Right ventricle myocardium superior (tissue), 1 donor: ENCODE data around the gene SNAPC4. TPM values are rescaled to one million over a fixed set of nuclear protein-coding genes. Genes with fewer than 3 reads are reported as not detected.
"Not testable (repeated sequence)": the region's sequence is repeated elsewhere in the genome, so short reads cannot be mapped to it uniquely, and the experiment has no call there.

ENCODE experiments used
- ATAC-seq: fragments of 200-7000 bp; cut with Tn5 transposase; one replicate; pipeline ENCODE4 v1.9.1; 2020; ENCODE audit warnings: mild to moderate bottlenecking; ENCODE audit not compliant: poor library complexity
- DNase-seq: peaks from one replicate; pipeline ENCODE4 v3.0.0-alpha.2; 2020
- intact Hi-C: fragments of 100-400 bp; cut with DNase I; formaldehyde crosslinking; loops from one replicate; pipeline ENCODE4 v1.11.2; 2022
- total RNA-seq: library from RNA; stranded (reverse); fragmentation: NEBNext Ultra II Directional; extraction: Animal tissue kit (Norgen Biotek cat#: 25700); gene quantifications from one replicate; pipeline ENCODE4 v1.2.1, GENCODE V29; 2021
- donor health status: DM: no; HTN: yes; CAD: no; lungs with severe emphysema.

The SNAPC4 gene
- total RNA-seq, 1 donor from 2014 or later = 3.3 TPM

- no peak for DNase-seq
- intact Hi-C loops = no loop called here
- peak; percentile 4 for ATAC-seq
Observed at GRCh38 chr9:136352682-136353081, 47.3 kb downstream of the SNAPC4 start.

GRCh38 chr9:136351868-136352267 lies 48.1 kb downstream of the SNAPC4 start:
- DNase-seq, ATAC-seq, intact Hi-C loops: not testable (repeated sequence)

DNA sequence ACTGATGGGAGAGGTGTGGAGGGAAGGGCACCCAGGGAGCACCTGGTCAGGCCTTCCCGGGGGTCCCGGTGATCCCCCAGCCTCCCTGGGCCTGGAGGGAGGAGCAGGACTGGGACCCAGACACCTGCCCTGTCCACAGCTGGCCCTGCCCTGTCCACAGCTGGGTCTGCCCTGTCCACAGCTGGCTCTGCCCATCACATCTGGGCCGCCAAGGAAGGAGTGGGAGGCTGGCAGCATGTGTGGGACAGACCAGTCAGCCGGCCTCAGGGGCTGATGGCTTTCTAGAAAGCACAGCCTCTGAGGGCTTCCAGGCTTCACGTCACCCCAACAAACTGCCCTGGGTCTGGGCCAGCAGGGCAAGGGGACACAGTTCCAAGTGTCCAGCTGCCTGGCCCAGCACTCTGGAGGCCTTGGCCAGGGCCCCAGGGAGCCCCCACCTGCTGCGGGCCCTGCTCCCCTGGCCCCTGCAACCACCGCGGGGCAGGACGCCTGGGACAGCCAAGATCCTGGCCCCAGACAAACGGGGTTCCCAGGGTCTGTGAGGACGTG lies 48.6 kb downstream of the SNAPC4 start:
- intact Hi-C loops = no loop called here
- DNase-seq (no peak), ATAC-seq (no peak)

Other genes with a start within 250 kb of the SNAPC4 start
- gene LHX3, start 195.0 kb downstream of the SNAPC4 start, total RNA-seq = not detected
- gene QSOX2, start 154.4 kb downstream of the SNAPC4 start, total RNA-seq = 7.7 TPM
- gene CCDC187, start 96.1 kb downstream of the SNAPC4 start, total RNA-seq = not detected
- gene GPSM1, start 72.6 kb downstream of the SNAPC4 start, total RNA-seq = 50.3 TPM
- 39.9 TPM for gene DNLZ, start 36.4 kb downstream of the SNAPC4 start, total RNA-seq
- 0.78 TPM for gene CARD9, start 26.5 kb downstream of the SNAPC4 start, total RNA-seq
- gene ENTR1, start 10.4 kb upstream of the SNAPC4 start, total RNA-seq = 23.3 TPM
- gene PMPCA, start 10.5 kb upstream of the SNAPC4 start, total RNA-seq = 80.2 TPM
- 10.5 TPM for gene INPP5E, start 39.7 kb upstream of the SNAPC4 start, total RNA-seq
- gene SEC16A, start 82.9 kb upstream of the SNAPC4 start, total RNA-seq = 21.4 TPM
- gene NOTCH1, start 145.9 kb upstream of the SNAPC4 start, total RNA-seq = 16.8 TPM